ENCODE results near the gene FAT1.

GRCh38 chr4:186545436-186545835, 178.2 kb downstream of the FAT1 start:
- TF ChIP-seq CTCF (conservative IDR thresholded peaks at IDR 0.05; ENCODE audit: low read length) (no peak), EZH2phosphoT487 (IDR thresholded peaks at IDR 0.05; ENCODE audit: borderline replicate concordance, low read depth, low read length) (no peak)

All from OCI-LY7 (cell line).